GM21447 (cell line): ENCODE measurements around the gene CDC42BPG.
"Not testable (repeated sequence)": the region's sequence is repeated elsewhere in the genome, so short reads cannot be mapped to it uniquely, and the experiment has no call there.

Source experiments
- ATAC-seq: cut with Tn5 transposase; IDR thresholded peaks from one replicate; pipeline ENCODE4 v1.9.1; 2021; ENCODE audit not compliant: unreplicated experiment

Gene CDC42BPG

DNA sequence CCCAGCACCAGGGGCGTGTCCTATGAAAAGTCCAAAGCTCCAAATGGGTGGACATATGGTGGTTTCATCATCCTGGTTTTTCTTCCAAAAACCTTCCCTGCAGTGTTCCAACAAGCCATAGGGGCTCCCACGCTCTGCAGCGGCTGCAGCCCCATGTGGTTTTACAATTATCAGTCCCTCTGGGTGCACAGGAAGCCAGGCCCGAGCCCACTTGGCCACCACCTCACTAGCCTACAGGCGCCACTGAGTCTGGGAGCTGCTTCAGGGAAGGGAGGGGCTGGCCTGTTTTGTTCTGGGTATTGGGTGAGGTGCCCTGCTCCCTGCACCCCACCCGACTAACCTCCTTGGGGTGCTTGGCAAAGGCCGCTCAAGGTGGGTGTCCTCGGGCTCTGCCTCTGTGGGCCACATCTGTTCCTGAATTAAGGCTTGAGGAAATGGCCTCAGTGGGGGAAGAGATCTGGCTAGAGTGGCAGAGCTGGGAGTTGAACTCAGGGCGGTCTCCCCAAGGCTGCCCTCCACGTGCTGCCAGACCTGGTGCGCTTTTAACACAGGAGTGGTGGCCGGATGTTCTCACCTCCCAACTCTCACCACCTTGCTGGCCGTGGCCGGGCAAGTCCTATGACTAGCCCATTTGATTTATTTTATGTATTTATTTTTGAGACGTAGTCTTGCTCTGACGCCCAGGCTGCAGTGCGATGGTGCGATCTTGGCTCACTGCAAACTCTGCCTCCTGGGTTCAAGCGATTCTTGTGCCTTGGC, 5.3 kb upstream of the CDC42BPG start:
- ATAC-seq = no peak

GRCh38 chr11:64848826-64849597, 4.6 kb upstream of the CDC42BPG start:
- no peak for ATAC-seq

DNA sequence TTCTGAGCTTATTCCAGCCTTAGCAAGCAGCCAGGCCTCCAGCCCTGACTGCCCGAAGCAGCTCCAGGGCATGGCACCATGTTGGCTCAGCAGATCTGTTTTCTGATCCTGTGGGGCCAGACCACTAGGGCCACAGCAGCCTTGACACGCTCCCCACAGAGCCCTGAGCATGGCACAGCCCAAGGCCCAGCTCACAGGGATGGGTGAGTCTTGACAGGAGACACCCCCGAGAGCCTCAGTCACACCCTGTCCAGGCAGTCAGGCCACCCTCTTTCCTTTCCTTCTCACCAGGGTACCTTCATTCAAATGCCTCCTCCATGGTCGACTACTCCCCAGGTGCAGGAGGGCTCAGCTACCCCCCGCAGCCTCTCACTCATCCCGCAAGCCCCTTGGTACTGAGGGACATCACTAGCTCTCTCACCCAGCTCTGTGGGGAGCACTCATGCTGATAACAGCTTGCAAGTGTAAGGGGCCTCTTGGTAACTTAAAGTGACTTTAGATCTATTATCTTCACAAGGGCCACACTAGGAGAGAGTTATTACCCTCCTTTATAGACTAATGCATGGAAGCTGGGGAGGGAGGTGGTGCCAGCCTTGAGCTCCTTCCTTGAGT, 3.9 kb upstream of the CDC42BPG start:
- ATAC-seq = no peak

DNA sequence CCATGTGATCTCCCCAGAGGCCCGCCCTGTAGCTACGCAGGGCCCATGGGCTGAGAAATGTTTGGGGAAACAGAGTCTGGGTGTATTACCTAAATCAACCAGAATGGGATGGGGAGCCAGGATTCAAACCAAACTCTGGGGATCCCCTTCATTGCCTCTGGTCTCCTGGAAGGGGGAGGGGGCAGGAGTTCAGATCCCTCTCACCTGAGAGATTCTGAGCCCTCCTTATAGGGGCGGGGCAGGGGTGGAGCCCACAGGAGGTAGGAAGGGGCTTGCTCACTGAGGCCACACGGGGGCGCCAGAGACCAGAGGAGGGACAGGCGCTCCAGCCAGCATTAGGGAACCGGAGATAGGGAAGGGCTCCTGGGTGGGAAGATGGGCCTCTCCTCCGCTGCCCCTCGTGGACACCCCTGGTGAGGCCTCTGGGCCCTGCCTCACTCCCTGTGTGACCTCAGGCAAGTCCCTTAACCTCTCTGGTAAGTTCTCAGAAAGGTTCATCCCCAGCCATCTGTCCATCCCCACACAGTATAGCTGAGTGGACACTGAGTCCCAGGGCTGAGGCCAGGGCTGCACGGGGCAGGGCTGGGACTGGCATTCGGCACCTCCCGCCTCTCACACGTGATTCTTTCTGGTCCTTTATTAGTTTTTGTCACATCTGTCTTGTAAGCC, 2.7 kb upstream of the CDC42BPG start:
- no peak for ATAC-seq

GRCh38 chr11:64845776-64846129, 1.3 kb upstream of the CDC42BPG start:
- not testable (repeated sequence) for ATAC-seq

DNA sequence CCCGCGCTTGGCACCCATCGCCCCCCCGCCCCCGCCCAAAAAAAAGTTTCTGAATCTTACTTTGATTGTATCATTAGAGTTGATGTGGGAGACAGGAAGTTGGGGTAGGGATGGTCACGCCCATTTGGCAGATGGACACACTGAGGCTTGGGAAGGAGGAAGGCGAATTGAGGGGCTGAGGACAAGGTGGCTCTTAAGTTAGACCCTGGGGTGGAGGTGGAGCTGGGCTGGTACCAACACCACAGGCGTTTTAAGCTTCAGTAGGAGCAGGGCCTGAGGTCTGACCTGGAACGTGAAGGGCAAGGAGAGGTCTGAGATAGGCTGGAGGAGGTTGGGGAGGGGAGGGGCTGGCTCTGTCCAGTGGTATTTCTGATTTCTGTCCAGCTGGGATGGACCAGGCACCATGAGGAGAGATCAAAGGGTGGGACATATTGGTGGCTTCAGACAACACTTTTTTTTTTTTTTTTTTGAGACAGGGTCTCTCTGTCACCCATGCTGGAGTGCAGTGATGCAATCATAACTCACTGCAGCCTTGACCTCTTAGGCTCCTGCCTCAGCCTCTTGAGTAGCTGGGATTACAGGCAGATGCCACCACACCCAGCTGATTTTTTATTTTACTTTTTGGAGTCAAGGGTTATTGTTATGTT, 799 bp upstream of the CDC42BPG start:
- ATAC-seq = no peak

DNA sequence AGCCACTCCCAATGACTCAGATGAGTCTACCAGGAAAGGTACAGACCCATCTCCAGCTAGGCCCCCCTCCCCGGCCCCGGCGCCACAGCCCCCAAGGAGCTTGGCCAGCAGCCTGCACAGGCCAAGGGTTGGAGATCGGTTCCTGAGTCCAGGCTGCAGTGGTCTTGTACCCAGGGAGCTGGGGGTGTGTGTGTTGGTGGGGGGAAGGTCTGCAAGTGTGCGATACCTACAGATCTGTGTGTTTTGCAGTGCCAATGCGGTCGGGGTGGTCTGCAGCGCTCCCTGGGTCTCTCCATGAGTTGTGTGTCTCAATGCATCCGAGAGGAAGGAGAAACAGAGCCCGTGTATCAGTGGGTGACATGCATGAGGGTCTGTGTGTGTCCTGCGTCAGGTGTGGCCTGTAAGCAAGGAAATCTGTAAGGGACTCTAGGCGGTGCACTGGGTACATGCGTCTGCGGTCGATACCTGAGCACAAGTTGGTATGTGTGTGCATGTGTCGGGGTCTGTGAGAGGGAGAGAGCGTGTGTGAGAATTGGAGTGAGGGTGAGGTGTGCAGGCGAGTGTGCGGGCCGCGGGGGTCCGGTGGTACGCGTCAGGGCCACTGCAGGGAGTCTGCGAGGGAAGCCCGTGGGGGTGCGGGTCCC, 645 bp downstream of the CDC42BPG start:
- no peak for ATAC-seq

DNA sequence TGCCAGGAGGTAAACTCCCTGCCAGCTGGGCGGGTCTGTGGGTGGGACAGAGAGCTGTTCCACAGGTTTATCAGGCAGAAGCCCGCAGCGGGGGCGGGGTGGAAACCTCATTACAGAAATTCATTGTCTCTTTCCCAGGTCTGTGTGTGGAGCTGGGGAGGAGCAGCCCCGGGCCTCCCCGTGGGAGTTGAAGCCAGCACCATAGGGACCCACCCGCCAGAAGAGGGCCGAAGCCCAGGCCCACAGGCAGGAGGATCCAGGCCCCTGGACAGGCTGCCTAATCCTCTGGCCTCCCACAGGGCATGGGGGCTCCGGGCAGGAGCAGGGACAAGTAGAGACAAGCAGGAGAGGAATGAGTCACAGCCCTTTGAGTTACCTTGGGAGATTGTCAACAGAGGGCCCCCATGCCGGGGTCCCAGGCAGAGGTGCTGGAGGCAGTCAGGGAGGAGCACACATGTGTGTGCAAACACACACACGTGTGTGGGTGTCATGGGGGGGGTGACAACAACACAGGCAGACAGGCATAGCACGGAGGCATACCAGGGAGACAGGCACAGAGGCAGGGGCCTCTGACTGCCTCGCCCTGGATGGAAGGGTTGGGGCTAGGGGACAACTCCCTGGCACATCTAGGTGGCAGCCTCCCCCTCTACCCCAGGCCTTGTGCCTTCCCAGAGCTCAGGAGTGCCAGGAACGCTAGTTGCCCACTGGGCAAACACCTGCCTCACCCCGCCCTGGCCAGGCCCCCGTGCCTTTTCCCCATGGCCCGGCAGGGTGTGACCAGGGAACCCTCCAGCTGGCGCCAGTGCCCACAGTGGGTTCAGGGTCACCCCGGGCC, 1.4 kb downstream of the CDC42BPG start:
- no peak for ATAC-seq

DNA sequence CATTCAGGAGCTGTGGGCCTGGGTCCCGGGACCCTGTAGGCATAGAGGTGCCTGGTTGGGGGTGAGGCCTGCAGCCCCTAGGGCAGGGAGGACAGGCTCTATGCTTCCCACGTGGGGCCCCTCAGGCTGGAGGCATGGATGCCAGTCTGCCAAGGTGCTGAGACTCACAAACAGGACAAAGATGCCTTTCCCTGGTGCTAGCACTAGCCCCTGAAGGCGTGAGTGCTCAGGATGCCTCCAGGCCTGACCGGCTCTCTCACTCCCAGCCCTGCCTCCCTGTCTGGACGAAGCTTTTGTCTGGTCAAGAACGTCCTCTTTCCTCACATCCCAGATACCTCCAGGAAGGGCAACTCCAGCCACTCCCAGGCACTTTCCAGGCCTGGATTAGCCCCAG, 2.1 kb downstream of the CDC42BPG start:
- no peak for ATAC-seq

- ATAC-seq = no peak
These were observed 2.7 kb downstream of the CDC42BPG start for GRCh38 chr11:64841592-64842365.

GRCh38 chr11:64839887-64840782, 4.3 kb downstream of the CDC42BPG start:
- no peak for ATAC-seq

DNA sequence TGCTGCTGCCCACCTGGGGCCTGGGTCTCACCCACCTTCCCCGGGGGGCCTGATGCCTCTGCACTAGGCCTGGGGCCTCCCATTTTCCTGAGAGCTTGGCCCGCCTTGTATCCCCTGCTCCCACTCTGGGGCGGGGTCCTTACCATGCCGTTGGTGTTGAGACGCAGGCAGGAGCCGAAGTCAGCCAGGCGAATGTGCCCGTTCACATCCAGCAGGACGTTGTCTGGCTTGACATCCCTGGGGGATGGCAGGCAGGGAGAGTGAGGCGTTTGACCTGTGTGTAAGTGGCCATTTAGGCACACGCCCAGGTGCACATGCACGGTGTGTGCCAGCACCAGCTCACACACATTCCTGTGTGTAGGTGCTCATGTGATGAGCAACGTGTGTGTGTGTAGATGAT, 5.1 kb downstream of the CDC42BPG start:
- no peak for ATAC-seq

- no peak for ATAC-seq
These were observed 5.7 kb downstream of the CDC42BPG start for GRCh38 chr11:64838600-64839334.

- no peak for ATAC-seq
These were observed 6.5 kb downstream of the CDC42BPG start for GRCh38 chr11:64837887-64838351.

GRCh38 chr11:64836448-64837072, 7.9 kb downstream of the CDC42BPG start:
- ATAC-seq = no peak

DNA sequence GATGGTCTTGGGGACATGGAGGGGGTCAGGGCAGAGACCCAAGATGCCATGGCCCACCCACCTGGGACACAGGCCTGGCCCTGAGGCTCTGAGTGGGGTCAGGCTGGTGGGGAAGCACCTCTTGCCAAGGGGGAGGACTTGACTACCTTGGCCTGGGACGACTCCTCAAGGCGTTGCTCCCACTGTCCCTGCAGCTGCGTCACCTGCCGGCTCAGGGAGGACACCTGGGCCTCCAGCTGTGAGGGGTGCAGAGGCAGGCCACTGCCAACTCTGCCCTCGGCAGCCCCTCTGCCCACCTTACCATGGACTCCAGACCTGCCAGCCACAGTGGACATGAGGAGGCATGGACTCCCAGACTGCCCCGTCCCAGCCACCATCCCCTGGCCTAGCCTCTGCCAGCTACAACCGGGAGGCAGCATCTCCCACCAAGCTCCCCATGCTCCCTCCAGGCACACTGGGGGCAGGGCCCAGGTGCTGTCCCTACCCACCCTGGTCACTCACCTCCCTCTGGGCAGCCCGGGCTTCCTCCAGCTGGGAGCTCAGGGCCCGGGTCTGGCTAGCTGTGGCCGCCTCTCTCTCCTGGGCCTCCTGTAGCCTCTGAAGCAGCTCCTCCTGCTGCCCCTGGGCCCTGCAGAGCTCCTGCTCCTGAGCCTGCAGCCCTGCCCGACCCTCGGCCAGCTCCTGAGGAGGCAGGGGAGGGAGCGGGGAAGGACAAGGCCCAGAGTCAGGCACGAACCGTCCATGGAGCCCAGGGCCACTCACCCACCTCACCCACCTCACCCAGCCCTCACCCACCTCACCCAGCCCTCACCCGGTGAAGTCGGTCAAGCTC, 8.6 kb downstream of the CDC42BPG start:
- no peak for ATAC-seq
